Activated T-cell treated with anti-CD3 and anti-CD28 coated beads, Interleukin-2, amount 50 U/mL, for 24 hours (primary cell): ENCODE measurements around the gene KRT77.
A peak's percentile ranks its signal among the peaks of the same experiment; 100 is the strongest.

Experiments used
- DNase-seq: peaks from one replicate; pipeline ENCODE4 v3.0.0-alpha.2; 2020
- H3K27ac Mint-ChIP-seq: 2 replicates; pipeline ENCODE4 v1.8.0; 2020; ENCODE audit warnings: mild to moderate bottlenecking, mixed read lengths
- H3K27me3 Mint-ChIP-seq: 2 replicates; pipeline ENCODE4 v1.8.0; 2020; ENCODE audit warnings: mixed read lengths
- H3K36me3 Mint-ChIP-seq: 2 replicates; pipeline ENCODE4 v1.8.0; 2020; ENCODE audit warnings: low read depth, mixed read lengths
- H3K4me1 Mint-ChIP-seq: 2 replicates; pipeline ENCODE4 v1.8.0; 2020; ENCODE audit warnings: low read depth, mixed read lengths
- H3K4me3 Mint-ChIP-seq: 2 replicates; pipeline ENCODE4 v1.8.0; 2020; ENCODE audit warnings: mild to moderate bottlenecking, moderate library complexity, mixed read lengths
- H3K9me3 Mint-ChIP-seq: 2 replicates; pipeline ENCODE4 v1.8.0; 2020; ENCODE audit warnings: mixed read lengths

The KRT77 gene

DNA sequence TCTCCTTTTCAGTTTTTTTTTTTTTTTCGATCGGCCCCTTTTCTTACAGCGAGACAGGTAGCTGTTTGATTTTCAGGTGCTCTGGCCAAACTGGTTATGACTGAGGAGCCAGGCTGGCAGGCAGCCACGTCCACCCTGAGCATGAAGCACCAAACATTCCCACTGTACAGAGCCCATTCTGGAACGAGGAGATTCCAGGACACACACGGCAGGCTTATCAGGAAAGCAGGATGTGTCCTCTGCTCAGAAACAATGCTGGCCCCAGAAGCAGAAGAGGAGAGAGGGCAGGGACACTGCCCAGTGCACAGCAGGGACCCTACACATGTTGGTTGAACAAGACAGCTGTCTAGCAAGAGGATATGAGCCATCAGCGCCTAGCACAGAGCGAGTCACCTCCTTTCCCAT is 47.6 kb downstream of the KRT77 start:
- Mint-ChIP-seq H3K4me3 (no peak overlapping the region), H3K36me3 (no peaks in the 10 kb centered on the region), H3K4me1 (peaks cover 4% of the 10 kb centered on the region), H3K27ac (no peak overlapping the region), H3K27me3 (no peaks in the 10 kb centered on the region), H3K9me3 (no peaks in the 10 kb centered on the region)
- no peak for DNase-seq

DNA sequence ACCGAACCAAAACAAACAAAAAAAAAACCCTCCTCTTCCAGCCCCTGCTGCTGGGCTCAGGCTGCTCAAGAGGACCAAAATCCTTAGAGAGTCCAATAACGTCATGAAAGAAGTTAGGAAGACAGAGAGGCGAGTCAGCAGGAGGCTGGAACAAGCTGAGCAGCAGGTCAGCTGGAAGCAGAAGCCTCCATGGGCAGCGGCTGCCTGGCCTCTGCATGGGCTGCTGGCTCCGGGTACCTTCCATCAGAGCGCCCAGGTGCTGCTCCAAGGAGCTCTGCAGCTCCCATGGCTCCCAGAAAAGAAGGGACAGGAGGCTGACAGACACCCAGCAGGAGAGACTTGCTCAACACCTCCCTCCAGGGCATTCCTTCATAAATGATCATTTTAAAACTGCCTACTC is 48.1 kb downstream of the KRT77 start:
- Mint-ChIP-seq H3K27ac (no peak overlapping the region), H3K9me3 (no peaks in the 10 kb centered on the region), H3K4me1 (peaks cover 4% of the 10 kb centered on the region), H3K27me3 (no peaks in the 10 kb centered on the region), H3K36me3 (no peaks in the 10 kb centered on the region), H3K4me3 (no peak overlapping the region)
- DNase-seq: no peak

DNA sequence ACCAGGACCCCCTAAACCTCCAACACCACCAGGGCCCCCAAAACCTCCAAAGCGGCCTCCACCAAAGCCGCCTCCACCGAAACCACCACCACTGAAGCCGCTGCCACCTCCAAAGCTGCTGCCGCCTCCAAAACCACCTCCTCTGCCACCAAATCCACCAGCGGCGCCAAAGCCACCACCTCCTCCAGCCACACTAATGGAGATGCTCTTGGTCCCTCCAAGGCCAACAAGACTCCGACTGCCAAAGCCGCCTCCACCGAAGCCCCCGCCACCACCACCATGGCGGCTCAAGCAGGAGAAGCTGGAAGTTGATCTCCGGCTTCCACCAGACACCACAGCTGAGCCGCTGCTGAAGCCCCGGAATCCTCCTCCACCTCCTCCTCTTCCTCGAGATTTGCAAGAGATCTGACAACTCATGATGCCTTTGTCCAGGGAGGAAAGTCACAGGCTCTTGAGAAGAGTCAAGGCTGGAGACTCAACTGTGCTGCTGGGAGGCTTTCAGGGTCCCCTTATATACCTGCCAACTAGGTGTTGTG is 51.5 kb downstream of the KRT77 start, which contains the start of gene KRT2:
KRT2 (minus strand) TSS at position 486 of the 536 bp plus-strand sequence; CDS start at position 417, 69 bp downstream.
- Mint-ChIP-seq H3K4me3 (no peak within 1 kb of the TSS), H3K27me3 (no peaks in the 10 kb centered on the region), H3K27ac (no peak within 1 kb of the TSS), H3K9me3 (no peaks in the 10 kb centered on the region), H3K4me1 (peaks cover 30% of the 10 kb centered on the region), H3K36me3 (no peaks in the 10 kb centered on the region)
- DNase-seq: no peak

DNA sequence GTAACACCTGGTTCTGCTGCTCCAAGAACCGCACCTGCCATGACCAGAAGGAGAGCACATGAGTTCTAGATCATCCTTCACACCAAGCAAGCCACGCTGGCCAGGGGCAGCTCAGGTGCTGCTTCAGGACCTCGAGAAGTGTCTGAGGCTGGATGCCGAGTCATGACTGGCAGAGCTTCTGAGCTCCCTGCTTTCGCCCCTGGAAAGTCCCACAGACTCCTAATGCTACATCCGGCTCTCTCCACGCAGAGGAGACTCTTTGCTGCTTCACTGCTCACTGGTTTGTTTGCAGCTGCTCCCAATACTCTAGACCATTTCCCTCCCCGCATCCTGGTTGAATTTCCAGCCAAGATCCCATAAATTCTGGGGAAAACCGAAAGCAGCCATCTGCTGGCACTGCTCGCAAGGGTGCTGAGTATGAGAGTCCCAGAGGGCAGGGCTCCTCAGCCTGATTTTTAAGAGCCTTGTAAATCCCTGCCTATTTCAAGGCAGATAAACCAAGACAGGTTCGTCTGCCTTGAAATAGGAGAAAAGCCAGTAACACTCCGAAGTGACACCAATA is 52.7 kb downstream of the KRT77 start:
- Mint-ChIP-seq H3K27ac (no peak overlapping the region), H3K4me3 (no peak overlapping the region), H3K27me3 (no peaks in the 10 kb centered on the region), H3K36me3 (no peaks in the 10 kb centered on the region), H3K9me3 (no peaks in the 10 kb centered on the region), H3K4me1 (peaks cover 38% of the 10 kb centered on the region)
- DNase-seq: no peak

DNA sequence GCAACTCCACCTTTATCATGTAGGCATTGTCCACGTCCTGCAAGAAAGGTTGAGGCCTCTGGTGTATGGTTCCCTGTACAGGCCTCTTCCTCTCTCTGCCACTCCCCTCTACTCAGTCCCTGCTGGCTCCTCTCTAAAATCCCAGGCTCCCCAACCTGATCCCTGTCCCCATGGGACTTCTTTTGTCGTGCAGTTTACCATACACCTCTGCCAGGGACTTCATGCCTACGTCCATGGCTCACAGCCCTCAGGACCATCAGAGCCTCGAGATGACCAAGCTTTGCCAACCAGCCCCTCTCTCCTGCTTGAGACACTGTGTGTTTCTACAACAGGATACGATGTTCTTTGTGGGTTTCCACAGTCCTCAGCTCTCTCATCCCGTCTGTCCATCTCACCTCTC is 54.3 kb downstream of the KRT77 start:
- H3K4me3 Mint-ChIP-seq: no peak overlapping the region
- no peak overlapping the region for H3K27ac Mint-ChIP-seq
- no peaks in the 10 kb centered on the region for H3K9me3 Mint-ChIP-seq
- H3K27me3 Mint-ChIP-seq: no peaks in the 10 kb centered on the region
- no peaks in the 10 kb centered on the region for H3K36me3 Mint-ChIP-seq
- no peak for DNase-seq
- H3K4me1 Mint-ChIP-seq: peaks cover 52% of the 10 kb centered on the region

DNA sequence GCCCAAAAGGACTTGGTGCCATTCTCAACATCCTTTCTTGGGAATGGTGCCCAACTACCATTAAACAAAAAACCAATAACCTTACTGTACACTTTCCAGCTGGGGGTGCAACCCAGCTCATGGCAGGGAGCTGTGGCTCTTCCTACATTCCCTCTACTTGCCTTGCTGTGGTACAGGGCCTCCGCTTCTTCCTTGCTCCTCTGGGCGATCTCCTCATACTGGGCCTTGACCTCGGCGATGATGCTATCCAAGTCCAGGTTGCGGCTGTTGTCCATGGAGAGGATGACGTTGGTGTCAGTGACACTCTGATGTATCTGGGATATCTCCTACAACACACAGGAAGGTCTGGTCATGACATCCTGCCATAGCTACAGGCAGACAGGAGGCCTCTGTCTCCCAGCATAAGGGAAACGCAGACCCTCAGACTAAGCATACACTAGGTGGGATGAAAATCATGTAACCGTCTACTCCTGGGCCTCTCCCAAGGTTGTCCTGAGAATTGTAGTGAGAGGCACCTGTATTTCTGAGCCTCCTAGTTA is 55.2 kb downstream of the KRT77 start:
- Mint-ChIP-seq H3K27me3 (no peaks in the 10 kb centered on the region), H3K27ac (no peak overlapping the region), H3K4me3 (no peak overlapping the region), H3K36me3 (no peaks in the 10 kb centered on the region), H3K9me3 (no peaks in the 10 kb centered on the region), H3K4me1 (peaks cover 59% of the 10 kb centered on the region)
- DNase-seq: no peak

DNA sequence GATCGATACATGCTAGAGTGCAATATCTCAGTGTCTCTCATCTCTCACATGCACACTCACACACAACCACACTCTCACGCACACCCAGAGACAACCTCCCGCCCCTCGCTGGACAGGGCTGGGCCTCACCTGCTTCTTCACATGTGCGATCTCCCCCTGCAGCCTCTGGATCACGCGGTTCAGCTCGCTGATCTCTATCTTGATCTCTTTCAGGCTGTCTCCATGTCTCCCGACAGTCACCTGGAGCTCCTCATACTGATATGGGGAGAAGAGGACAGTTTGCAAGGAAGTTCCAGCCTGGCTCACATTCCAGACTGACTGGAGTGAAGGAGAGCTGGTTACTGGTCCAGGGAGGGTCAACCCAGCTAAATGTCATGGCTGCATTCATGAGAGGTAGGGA is 55.7 kb downstream of the KRT77 start:
- H3K4me3 Mint-ChIP-seq: no peak overlapping the region
- H3K9me3 Mint-ChIP-seq: no peaks in the 10 kb centered on the region
- no peak overlapping the region for H3K27ac Mint-ChIP-seq
- DNase-seq: no peak
- H3K27me3 Mint-ChIP-seq: no peaks in the 10 kb centered on the region
- no peaks in the 10 kb centered on the region for H3K36me3 Mint-ChIP-seq
- H3K4me1 Mint-ChIP-seq: peaks cover 62% of the 10 kb centered on the region

DNA sequence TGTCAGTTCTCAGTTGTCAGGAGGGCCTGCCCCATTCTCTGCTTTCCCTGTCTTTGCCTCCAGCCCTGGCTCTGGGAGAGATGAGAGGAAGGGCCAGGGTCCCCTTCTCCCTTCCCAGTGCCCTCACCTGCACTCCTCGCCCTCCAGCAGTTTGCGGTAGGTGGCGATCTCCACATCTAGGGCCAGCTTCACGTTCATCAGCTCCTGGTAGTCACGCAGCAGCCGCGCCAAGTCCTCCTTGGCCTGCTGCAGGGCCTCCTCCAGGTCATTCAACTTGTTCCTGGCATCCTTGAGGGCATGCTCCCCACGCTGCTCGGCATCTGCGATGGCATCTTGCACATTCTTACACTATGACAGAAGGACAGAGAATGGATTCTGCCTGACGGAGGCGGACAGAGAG is 56.7 kb downstream of the KRT77 start:
- Mint-ChIP-seq H3K27ac (no peak overlapping the region), H3K4me3 (no peak overlapping the region), H3K36me3 (no peaks in the 10 kb centered on the region), H3K9me3 (no peaks in the 10 kb centered on the region), H3K27me3 (no peaks in the 10 kb centered on the region), H3K4me1 (peaks cover 71% of the 10 kb centered on the region)
- DNase-seq: no peak

DNA sequence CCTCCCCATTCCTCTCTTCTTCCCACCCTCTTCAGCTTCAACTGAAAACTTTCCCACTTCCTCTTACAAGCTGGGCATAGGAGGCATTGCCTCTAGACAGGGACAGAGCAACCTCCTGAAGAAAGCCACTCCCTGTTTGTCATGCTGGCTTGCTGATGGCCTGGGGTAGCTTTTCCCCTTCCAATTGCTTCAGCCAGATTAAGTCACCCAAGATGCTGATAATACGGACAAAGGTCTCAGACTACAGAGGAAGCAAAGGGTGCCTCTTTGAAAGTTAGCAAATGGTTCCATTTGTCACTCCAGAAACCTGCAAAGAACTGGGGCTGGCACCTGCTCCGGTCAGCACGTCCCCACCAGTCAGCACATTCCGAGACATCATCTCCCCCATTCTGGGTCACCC is 57.3 kb downstream of the KRT77 start:
- H3K36me3 Mint-ChIP-seq: no peaks in the 10 kb centered on the region
- H3K4me3 Mint-ChIP-seq: no peak overlapping the region
- H3K27me3 Mint-ChIP-seq: no peaks in the 10 kb centered on the region
- peaks cover 77% of the 10 kb centered on the region for H3K4me1 Mint-ChIP-seq
- H3K27ac Mint-ChIP-seq: peak overlapping the region; percentile 76
- no peak for DNase-seq
- H3K9me3 Mint-ChIP-seq: no peaks in the 10 kb centered on the region

DNA sequence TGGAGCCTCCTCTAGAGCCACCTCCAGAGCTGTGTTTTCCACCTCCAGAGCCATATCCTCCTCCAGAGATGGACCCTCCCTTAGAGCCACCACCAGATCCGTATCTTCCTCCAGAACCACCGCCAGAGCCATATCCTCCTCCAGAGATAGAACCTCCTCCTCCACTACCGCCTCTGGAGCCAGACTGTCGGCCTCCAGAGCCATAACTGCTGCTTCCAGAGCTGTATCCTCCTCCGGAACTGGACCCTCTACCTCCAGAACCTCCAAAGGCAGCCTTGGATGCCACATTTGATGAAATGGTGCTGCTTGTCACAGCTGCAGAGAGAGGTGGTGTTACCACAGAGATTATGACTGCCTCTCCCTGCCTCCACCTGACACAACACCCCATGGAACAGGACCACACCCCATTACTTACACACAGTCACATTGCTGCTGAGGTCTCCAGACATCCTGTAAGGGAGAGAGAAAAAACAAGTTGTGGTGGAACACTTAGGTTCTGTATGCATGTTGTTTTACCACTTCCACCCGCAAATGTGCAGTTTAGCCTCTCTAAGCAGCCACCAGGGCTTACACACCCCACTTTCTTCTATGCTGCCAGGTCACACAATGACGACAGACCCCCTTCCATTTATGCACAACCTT is 58.1 kb downstream of the KRT77 start:
- H3K4me3 Mint-ChIP-seq: no peak overlapping the region
- H3K27me3 Mint-ChIP-seq: no peaks in the 10 kb centered on the region
- no peaks in the 10 kb centered on the region for H3K9me3 Mint-ChIP-seq
- H3K4me1 Mint-ChIP-seq: peaks cover 78% of the 10 kb centered on the region
- H3K36me3 Mint-ChIP-seq: no peaks in the 10 kb centered on the region
- peak overlapping the region; percentile 76 for H3K27ac Mint-ChIP-seq
- no peak for DNase-seq

DNA sequence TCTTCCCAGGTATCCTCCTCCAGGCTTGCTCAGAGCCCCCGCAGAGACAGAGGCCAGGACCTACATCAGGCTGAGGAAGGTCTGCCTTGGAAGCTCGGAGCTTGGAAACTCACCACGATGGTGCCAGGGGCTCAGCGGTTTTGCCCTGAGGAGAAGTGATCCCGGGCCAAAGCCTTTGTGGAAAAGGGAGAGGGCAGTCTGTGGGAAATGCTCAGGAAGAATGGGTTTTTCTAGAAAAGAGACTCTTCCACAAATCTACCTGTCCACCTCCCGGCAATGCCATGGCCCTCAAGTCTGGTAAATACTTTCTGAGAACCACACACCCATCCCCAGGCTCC is 59.3 kb downstream of the KRT77 start:
- Mint-ChIP-seq H3K27ac (peak overlapping the region; percentile 4), H3K4me3 (no peak overlapping the region), H3K4me1 (peaks cover 71% of the 10 kb centered on the region), H3K9me3 (no peaks in the 10 kb centered on the region), H3K36me3 (no peaks in the 10 kb centered on the region), H3K27me3 (no peaks in the 10 kb centered on the region)
- DNase-seq: no peak

DNA sequence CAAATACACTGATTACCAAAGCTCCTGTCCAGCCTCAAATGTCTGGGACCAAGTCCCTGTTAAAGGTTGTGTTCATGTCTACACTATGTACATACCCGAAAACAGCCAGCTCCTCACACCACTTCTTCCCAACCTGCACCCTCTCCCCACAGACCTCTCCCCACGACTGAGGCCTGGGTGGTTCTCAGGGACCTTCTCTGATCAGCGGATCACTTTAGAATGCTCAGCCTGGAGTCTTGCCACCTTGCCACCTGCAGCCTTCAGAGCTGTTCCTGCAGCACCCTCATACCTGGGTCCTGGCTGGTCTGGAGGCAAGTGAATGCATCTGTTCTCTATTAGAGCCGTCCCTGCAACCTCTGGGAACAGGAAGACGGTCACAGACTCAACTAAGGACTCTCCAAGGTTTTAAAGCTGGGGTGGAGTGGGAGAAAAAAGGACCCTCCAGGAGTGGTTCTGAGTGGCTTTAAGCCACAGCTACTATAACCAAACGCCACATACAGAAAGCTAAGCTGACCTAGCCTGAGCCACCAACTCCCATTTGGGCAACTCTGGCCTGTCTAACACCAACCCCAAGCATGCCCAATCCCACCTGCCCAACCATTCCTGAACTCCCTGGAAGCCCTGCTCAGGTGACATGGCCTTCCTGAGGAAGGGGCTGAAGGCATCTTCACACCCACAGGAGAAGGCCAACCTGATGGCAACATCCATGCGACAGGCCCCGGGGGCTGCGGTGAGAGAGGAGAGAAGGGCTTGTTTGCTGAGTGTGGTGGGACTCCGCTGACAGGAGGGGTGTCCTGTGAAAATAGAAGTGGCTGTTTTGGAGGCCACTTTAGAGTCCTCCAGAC is 59.9 kb downstream of the KRT77 start:
- no peak for DNase-seq
- Mint-ChIP-seq H3K27me3 (no peaks in the 10 kb centered on the region), H3K9me3 (no peaks in the 10 kb centered on the region), H3K36me3 (no peaks in the 10 kb centered on the region), H3K4me1 (peaks cover 67% of the 10 kb centered on the region), H3K4me3 (no peak overlapping the region), H3K27ac (peak overlapping the region; percentile 4)

DNA sequence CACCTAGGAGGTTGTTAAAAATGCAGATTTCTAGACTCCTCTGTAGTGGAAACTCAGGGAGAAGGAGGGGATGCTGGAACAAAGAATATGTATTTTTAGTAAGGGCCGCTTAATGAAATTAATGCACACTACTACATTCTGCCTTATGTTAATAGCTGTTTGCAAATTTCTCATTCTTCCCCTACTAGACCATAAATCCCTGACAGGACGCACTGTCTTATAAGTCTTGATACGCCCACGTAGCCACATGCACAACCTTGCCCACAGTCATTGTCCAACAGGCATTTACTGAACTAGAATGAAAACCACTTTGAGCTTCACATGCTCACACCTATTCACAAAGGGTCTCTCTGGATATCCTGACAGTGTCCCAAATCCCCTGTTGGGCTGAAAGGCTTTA is 61.9 kb downstream of the KRT77 start:
- Mint-ChIP-seq H3K4me1 (peaks cover 54% of the 10 kb centered on the region), H3K27me3 (no peaks in the 10 kb centered on the region), H3K36me3 (no peaks in the 10 kb centered on the region), H3K9me3 (no peaks in the 10 kb centered on the region), H3K4me3 (no peak overlapping the region), H3K27ac (no peak overlapping the region)
- no peak for DNase-seq
